Upper lobe of left lung (tissue), 4 donors: ENCODE measurements around the gene WNT2.

Source experiments
- EP300 ChIP-seq, 4 donors: sonication (generic); formaldehyde crosslinking; IDR thresholded peaks; one replicate each; pipeline ENCODE4 v1.5.1; 2017; ENCODE audit warnings: antibody characterized with exemption in 4 of 4, control low read depth in 2 of 4
- POLR2A ChIP-seq, 4 donors: fragments of 450-650 bp; IDR thresholded peaks; one replicate each; pipeline ENCODE4 v1.5.1; 2016 to 2017; ENCODE audit warnings: antibody characterized with exemption in 4 of 4, mild to moderate bottlenecking in 2 of 4
- POLR2AphosphoS5 ChIP-seq, 2 donors: sonication (generic); formaldehyde crosslinking; IDR thresholded peaks; one replicate each; pipeline ENCODE4 v1.5.1; 2017; ENCODE audit warnings: antibody characterized with exemption in 2 of 2
- TF ChIP-seq, protein P1 (sequence below), 6 experiments: fragments of 450-650 bp in 4 of 6; fragments of 200-600 bp in 2 of 6; sonication (generic) in 2 of 6; IDR thresholded peaks; one replicate each; pipeline ENCODE4 v1.5.1; 2016 to 2019; ENCODE audit warnings: antibody characterized with exemption in 6 of 6

GRCh38 chr7:117347962-117348672, 25.3 kb upstream of the WNT2 start:
- TF ChIP-seq POLR2AphosphoS5 (IDR thresholded peaks at IDR 0.05) (no peak), POLR2A (IDR thresholded peaks at IDR 0.05) (no peak), EP300 (IDR thresholded peaks at IDR 0.05) (no peak)
- TF ChIP-seq, protein P1, sequence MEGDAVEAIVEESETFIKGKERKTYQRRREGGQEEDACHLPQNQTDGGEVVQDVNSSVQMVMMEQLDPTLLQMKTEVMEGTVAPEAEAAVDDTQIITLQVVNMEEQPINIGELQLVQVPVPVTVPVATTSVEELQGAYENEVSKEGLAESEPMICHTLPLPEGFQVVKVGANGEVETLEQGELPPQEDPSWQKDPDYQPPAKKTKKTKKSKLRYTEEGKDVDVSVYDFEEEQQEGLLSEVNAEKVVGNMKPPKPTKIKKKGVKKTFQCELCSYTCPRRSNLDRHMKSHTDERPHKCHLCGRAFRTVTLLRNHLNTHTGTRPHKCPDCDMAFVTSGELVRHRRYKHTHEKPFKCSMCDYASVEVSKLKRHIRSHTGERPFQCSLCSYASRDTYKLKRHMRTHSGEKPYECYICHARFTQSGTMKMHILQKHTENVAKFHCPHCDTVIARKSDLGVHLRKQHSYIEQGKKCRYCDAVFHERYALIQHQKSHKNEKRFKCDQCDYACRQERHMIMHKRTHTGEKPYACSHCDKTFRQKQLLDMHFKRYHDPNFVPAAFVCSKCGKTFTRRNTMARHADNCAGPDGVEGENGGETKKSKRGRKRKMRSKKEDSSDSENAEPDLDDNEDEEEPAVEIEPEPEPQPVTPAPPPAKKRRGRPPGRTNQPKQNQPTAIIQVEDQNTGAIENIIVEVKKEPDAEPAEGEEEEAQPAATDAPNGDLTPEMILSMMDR (IDR thresholded peaks at IDR 0.05), result no peak
